ENCODE results near the gene LIN9.
"Not testable (repeated sequence)": the region's sequence is repeated elsewhere in the genome, so short reads cannot be mapped to it uniquely, and the experiment has no call there.

Gene LIN9

GRCh38 chr1:226344441-226345259 lies 35.7 kb upstream of the LIN9 start:
- Histone ChIP-seq H3K36me3 (ENCODE audit: control insufficient read depth in 2 of 2, insufficient read depth in 2 of 2, low read length in 2 of 2) (no peaks in the 10 kb centered on the region), H3K9me3 (ENCODE audit: control insufficient read depth in 2 of 2, low read length in 2 of 2) (no peaks in the 10 kb centered on the region), H3K4me1 (ENCODE audit: control insufficient read depth, insufficient read depth, low read length) (no peaks in the 10 kb centered on the region), H3K4me3 (ENCODE audit: low read length in 2 of 2) (no peak overlapping the region), H3K27ac (ENCODE audit: low read length) (no peak overlapping the region), H3K9ac (ENCODE audit: low read length in 2 of 2) (no peak overlapping the region), H3K27me3 (ENCODE audit: control insufficient read depth in 1 of 2, insufficient read depth in 2 of 2, low read length in 2 of 2) (no peaks in the 10 kb centered on the region)

GRCh38 chr1:226342656-226343055 lies 33.7 kb upstream of the LIN9 start:
- Histone ChIP-seq H3K4me1 (ENCODE audit: control insufficient read depth, insufficient read depth, low read length) (no peaks in the 10 kb centered on the region), H3K4me3 (ENCODE audit: low read length in 2 of 2) (no peak overlapping the region), H3K27ac (ENCODE audit: low read length) (no peak overlapping the region), H3K27me3 (ENCODE audit: control insufficient read depth in 1 of 2, insufficient read depth in 2 of 2, low read length in 2 of 2) (no peaks in the 10 kb centered on the region), H3K36me3 (ENCODE audit: control insufficient read depth in 2 of 2, insufficient read depth in 2 of 2, low read length in 2 of 2) (no peaks in the 10 kb centered on the region), H3K9me3 (ENCODE audit: control insufficient read depth in 2 of 2, low read length in 2 of 2) (no peaks in the 10 kb centered on the region), H3K9ac (ENCODE audit: low read length in 2 of 2) (no peak overlapping the region)

GRCh38 chr1:226340111-226340510 lies 31.1 kb upstream of the LIN9 start:
- not testable (repeated sequence) for H3K27me3 ChIP-seq (ENCODE audit: control insufficient read depth in 1 of 2, insufficient read depth in 2 of 2, low read length in 2 of 2); H3K27ac ChIP-seq (ENCODE audit: low read length); H3K4me1 ChIP-seq (ENCODE audit: control insufficient read depth, insufficient read depth, low read length); H3K9ac ChIP-seq (ENCODE audit: low read length in 2 of 2); H3K36me3 ChIP-seq (ENCODE audit: control insufficient read depth in 2 of 2, insufficient read depth in 2 of 2, low read length in 2 of 2); H3K4me3 ChIP-seq (ENCODE audit: low read length in 2 of 2); H3K9me3 ChIP-seq (ENCODE audit: control insufficient read depth in 2 of 2, low read length in 2 of 2)

DNA sequence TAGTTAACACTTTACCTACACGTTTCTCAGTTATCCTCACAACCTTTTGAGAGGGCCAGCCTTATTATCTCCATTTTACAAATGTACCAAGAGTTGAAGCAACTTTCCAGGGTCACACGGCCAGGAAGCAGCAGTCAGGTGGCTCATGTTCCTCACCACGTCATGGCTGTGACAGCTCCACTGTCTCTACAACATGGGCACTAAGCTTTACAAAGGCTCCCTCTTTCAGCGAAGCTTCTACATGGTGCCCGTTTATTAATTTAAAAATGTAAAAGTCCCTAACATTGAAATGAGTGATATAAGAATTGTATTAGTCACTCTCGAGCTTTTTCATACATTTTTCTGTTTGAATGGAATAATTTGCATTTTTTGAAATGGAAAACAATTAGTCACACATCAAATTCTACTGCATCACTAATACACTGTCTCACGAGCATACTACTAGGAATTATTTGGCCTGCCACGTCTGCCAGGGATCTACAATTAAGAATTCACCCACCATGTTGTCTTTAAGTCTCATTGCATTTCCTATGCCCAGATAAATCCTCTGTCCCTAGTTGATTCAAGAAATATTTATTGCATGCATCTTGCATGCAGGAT lies 28.4 kb upstream of the LIN9 start:
- no peaks in the 10 kb centered on the region for H3K4me1 ChIP-seq (ENCODE audit: control insufficient read depth, insufficient read depth, low read length)
- no peak overlapping the region for H3K27ac ChIP-seq (ENCODE audit: low read length)
- H3K9me3 ChIP-seq (ENCODE audit: control insufficient read depth in 2 of 2, low read length in 2 of 2), result no peaks in the 10 kb centered on the region
- H3K36me3 ChIP-seq (ENCODE audit: control insufficient read depth in 2 of 2, insufficient read depth in 2 of 2, low read length in 2 of 2), result no peaks in the 10 kb centered on the region
- no peaks in the 10 kb centered on the region for H3K27me3 ChIP-seq (ENCODE audit: control insufficient read depth in 1 of 2, insufficient read depth in 2 of 2, low read length in 2 of 2)
- no peak overlapping the region for H3K9ac ChIP-seq (ENCODE audit: low read length in 2 of 2)
- no peak overlapping the region for H3K4me3 ChIP-seq (ENCODE audit: low read length in 2 of 2)

DNA sequence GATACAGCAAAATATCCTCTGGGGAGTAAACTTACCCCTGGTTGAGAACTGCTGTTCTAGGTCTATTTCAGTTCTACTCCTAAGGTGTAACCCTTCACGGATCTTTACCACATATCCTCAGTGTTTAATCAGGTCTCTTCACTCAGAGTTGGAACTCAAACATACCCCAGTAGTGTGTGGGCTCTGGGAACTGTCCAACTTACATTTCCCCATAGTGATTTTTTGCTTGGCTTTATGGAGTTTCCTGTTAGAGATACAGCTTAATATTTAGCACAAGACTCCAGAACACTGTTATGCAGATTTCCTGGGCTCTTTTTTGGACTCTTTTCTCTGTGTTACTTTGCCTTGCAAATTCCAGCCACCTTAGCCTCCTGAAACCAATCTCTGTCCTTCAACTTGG lies 26.7 kb upstream of the LIN9 start:
- Histone ChIP-seq H3K4me1 (ENCODE audit: control insufficient read depth, insufficient read depth, low read length) (no peaks in the 10 kb centered on the region), H3K9me3 (ENCODE audit: control insufficient read depth in 2 of 2, low read length in 2 of 2) (no peaks in the 10 kb centered on the region), H3K36me3 (ENCODE audit: control insufficient read depth in 2 of 2, insufficient read depth in 2 of 2, low read length in 2 of 2) (no peaks in the 10 kb centered on the region), H3K4me3 (ENCODE audit: low read length in 2 of 2) (no peak overlapping the region), H3K27me3 (ENCODE audit: control insufficient read depth in 1 of 2, insufficient read depth in 2 of 2, low read length in 2 of 2) (no peaks in the 10 kb centered on the region), H3K9ac (ENCODE audit: low read length in 2 of 2) (no peak overlapping the region), H3K27ac (ENCODE audit: low read length) (no peak overlapping the region)

DNA sequence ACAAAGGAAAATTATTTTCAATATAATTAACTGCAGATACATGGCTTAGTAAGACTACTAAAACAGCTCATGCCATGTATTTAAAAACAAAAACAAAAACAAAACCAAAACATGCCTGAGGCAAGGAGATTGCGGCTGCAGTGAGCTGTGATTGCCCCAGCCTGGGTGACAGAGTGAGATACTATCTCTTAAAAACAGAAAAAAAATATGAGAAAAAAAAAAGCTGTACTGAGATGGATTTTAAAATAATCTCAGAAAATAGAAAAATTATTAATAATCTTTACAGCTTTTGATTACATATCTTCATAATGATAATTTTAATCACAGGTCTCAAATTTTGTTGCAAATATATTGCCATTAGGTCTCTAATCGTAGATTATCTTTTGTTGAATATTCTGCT lies 24.0 kb upstream of the LIN9 start:
- no peaks in the 10 kb centered on the region for H3K36me3 ChIP-seq (ENCODE audit: control insufficient read depth in 2 of 2, insufficient read depth in 2 of 2, low read length in 2 of 2)
- no peaks in the 10 kb centered on the region for H3K27me3 ChIP-seq (ENCODE audit: control insufficient read depth in 1 of 2, insufficient read depth in 2 of 2, low read length in 2 of 2)
- no peak overlapping the region for H3K27ac ChIP-seq (ENCODE audit: low read length)
- H3K4me3 ChIP-seq (ENCODE audit: low read length in 2 of 2), result no peak overlapping the region
- no peak overlapping the region for H3K9ac ChIP-seq (ENCODE audit: low read length in 2 of 2)
- H3K4me1 ChIP-seq (ENCODE audit: control insufficient read depth, insufficient read depth, low read length), result no peaks in the 10 kb centered on the region
- no peaks in the 10 kb centered on the region for H3K9me3 ChIP-seq (ENCODE audit: control insufficient read depth in 2 of 2, low read length in 2 of 2)

DNA sequence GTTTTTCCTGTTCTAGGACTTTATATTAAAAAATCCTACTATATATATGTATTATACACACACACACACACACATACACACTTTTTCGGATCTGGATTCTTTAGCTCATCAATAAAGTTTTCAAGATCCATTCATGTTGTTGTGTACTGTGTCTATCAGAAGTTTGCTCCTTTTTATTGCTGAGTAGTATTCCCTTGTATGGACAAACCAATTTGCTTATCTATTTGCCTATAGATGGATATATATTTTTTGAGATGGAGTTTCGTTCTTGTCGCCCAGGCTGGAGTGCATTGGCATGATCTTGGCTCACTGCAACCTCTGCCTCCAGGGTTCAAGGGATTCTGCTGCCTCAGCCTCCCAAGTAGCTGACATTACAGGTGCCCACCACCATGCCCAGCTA lies 20.3 kb upstream of the LIN9 start:
- no peak overlapping the region for H3K27ac ChIP-seq (ENCODE audit: low read length)
- no peak overlapping the region for H3K9ac ChIP-seq (ENCODE audit: low read length in 2 of 2)
- H3K27me3 ChIP-seq (ENCODE audit: control insufficient read depth in 1 of 2, insufficient read depth in 2 of 2, low read length in 2 of 2), result no peaks in the 10 kb centered on the region
- H3K4me3 ChIP-seq (ENCODE audit: low read length in 2 of 2), result no peak overlapping the region
- H3K4me1 ChIP-seq (ENCODE audit: control insufficient read depth, insufficient read depth, low read length), result no peaks in the 10 kb centered on the region
- no peaks in the 10 kb centered on the region for H3K36me3 ChIP-seq (ENCODE audit: control insufficient read depth in 2 of 2, insufficient read depth in 2 of 2, low read length in 2 of 2)
- no peaks in the 10 kb centered on the region for H3K9me3 ChIP-seq (ENCODE audit: control insufficient read depth in 2 of 2, low read length in 2 of 2)

DNA sequence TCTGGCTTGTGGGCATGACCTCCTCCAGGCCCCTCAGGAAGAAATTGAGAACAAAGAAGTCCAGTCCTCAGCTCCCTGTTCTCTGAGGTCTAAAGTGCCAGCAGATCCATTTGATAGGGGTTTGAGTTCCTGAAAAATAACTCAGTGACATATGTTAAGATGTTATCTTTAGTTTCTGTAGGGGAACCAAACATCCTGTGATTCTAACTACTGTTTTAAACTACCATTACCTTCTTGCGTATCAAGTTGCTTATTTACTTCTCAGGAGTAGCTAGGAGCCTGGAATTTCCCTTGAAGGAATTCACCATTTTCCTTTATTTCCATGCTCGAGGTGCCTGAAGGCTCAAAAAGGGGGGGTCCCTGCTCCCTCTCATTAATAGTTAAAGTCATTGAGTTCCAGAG lies 18.8 kb upstream of the LIN9 start:
- H3K4me3 ChIP-seq (ENCODE audit: low read length in 2 of 2), result no peak overlapping the region
- H3K36me3 ChIP-seq (ENCODE audit: control insufficient read depth in 2 of 2, insufficient read depth in 2 of 2, low read length in 2 of 2), result no peaks in the 10 kb centered on the region
- H3K9ac ChIP-seq (ENCODE audit: low read length in 2 of 2), result no peak overlapping the region
- no peaks in the 10 kb centered on the region for H3K4me1 ChIP-seq (ENCODE audit: control insufficient read depth, insufficient read depth, low read length)
- H3K27me3 ChIP-seq (ENCODE audit: control insufficient read depth in 1 of 2, insufficient read depth in 2 of 2, low read length in 2 of 2), result no peaks in the 10 kb centered on the region
- no peak overlapping the region for H3K27ac ChIP-seq (ENCODE audit: low read length)
- no peaks in the 10 kb centered on the region for H3K9me3 ChIP-seq (ENCODE audit: control insufficient read depth in 2 of 2, low read length in 2 of 2)

GRCh38 chr1:226325178-226325577 lies 16.2 kb upstream of the LIN9 start:
- Histone ChIP-seq H3K4me1 (ENCODE audit: control insufficient read depth, insufficient read depth, low read length) (no peaks in the 10 kb centered on the region), H3K36me3 (ENCODE audit: control insufficient read depth in 2 of 2, insufficient read depth in 2 of 2, low read length in 2 of 2) (no peaks in the 10 kb centered on the region), H3K9ac (ENCODE audit: low read length in 2 of 2) (no peak overlapping the region), H3K27ac (ENCODE audit: low read length) (no peak overlapping the region), H3K9me3 (ENCODE audit: control insufficient read depth in 2 of 2, low read length in 2 of 2) (no peaks in the 10 kb centered on the region), H3K27me3 (ENCODE audit: control insufficient read depth in 1 of 2, insufficient read depth in 2 of 2, low read length in 2 of 2) (no peaks in the 10 kb centered on the region), H3K4me3 (ENCODE audit: low read length in 2 of 2) (no peak overlapping the region)

GRCh38 chr1:226324479-226324878 lies 15.5 kb upstream of the LIN9 start:
- Histone ChIP-seq H3K9ac (ENCODE audit: low read length in 2 of 2) (no peak overlapping the region), H3K27ac (ENCODE audit: low read length) (no peak overlapping the region), H3K4me1 (ENCODE audit: control insufficient read depth, insufficient read depth, low read length) (no peaks in the 10 kb centered on the region), H3K9me3 (ENCODE audit: control insufficient read depth in 2 of 2, low read length in 2 of 2) (no peaks in the 10 kb centered on the region), H3K36me3 (ENCODE audit: control insufficient read depth in 2 of 2, insufficient read depth in 2 of 2, low read length in 2 of 2) (no peaks in the 10 kb centered on the region), H3K27me3 (ENCODE audit: control insufficient read depth in 1 of 2, insufficient read depth in 2 of 2, low read length in 2 of 2) (no peaks in the 10 kb centered on the region), H3K4me3 (ENCODE audit: low read length in 2 of 2) (no peak overlapping the region)

- no peak overlapping the region for H3K9ac ChIP-seq (ENCODE audit: low read length in 2 of 2)
- no peaks in the 10 kb centered on the region for H3K9me3 ChIP-seq (ENCODE audit: control insufficient read depth in 2 of 2, low read length in 2 of 2)
- no peaks in the 10 kb centered on the region for H3K27me3 ChIP-seq (ENCODE audit: control insufficient read depth in 1 of 2, insufficient read depth in 2 of 2, low read length in 2 of 2)
- H3K4me3 ChIP-seq (ENCODE audit: low read length in 2 of 2), result no peak overlapping the region
- no peak overlapping the region for H3K27ac ChIP-seq (ENCODE audit: low read length)
- H3K36me3 ChIP-seq (ENCODE audit: control insufficient read depth in 2 of 2, insufficient read depth in 2 of 2, low read length in 2 of 2), result no peaks in the 10 kb centered on the region
- no peaks in the 10 kb centered on the region for H3K4me1 ChIP-seq (ENCODE audit: control insufficient read depth, insufficient read depth, low read length)
Observed at GRCh38 chr1:226322986-226323385, 14.0 kb upstream of the LIN9 start.

All from stomach smooth muscle (tissue), 2 donors.